Neural progenitor cell (in vitro differentiated cells): Measurements from ENCODE around the gene FGFRL1. TPM values are rescaled to one million over a fixed set of nuclear protein-coding genes. Genes with fewer than 3 reads are reported as not detected.

Experiments
- DNase-seq: peaks from one replicate; pipeline ENCODE4 v3.0.0-alpha.2; 2016; ENCODE audit warnings: low spot score
- H2AFZ ChIP-seq: fragments of 200-600 bp; sonication (generic); replicated peaks from 2 replicates; pipeline ENCODE4 v1.6.1; 2016; ENCODE audit warnings: antibody characterized with exemption
- H3F3A ChIP-seq: fragments of 200-600 bp; sonication (generic); 2 replicates; pipeline ENCODE4 v1.6.1; 2016; ENCODE audit warnings: antibody characterized with exemption, low read depth
- H3K27ac ChIP-seq: fragments of 200-600 bp; sonication (generic); 2 replicates; pipeline ENCODE4 v1.5.1; 2016; ENCODE audit warnings: mild to moderate bottlenecking
- H3K27me3 ChIP-seq: fragments of 200-600 bp; sonication (generic); 2 replicates; pipeline ENCODE4 v1.6.1; 2016; ENCODE audit warnings: mild to moderate bottlenecking, moderate library complexity
- H3K36me3 ChIP-seq: fragments of 200-600 bp; sonication (generic); 2 replicates; pipeline ENCODE4 v1.5.1; 2016
- H3K4me1 ChIP-seq: fragments of 200-600 bp; sonication (generic); 2 replicates; pipeline ENCODE4 v1.6.1; 2016; ENCODE audit warnings: mixed run types
- H3K4me2 ChIP-seq: fragments of 200-600 bp; sonication (generic); 2 replicates; pipeline ENCODE4 v1.6.1; 2016
- H3K4me3 ChIP-seq: fragments of 200-600 bp; sonication (generic); 2 replicates; pipeline ENCODE4 v1.5.1; 2016
- H3K79me2 ChIP-seq: fragments of 200-600 bp; sonication (generic); 2 replicates; pipeline ENCODE4 v1.6.1; 2016; ENCODE audit warnings: low read depth
- H3K9ac ChIP-seq: fragments of 200-600 bp; sonication (generic); 2 replicates; pipeline ENCODE4 v1.6.1; 2016
- H3K9me3 ChIP-seq: fragments of 200-600 bp; sonication (generic); 2 replicates; pipeline ENCODE4 v1.5.1; 2016; ENCODE audit warnings: low read depth
- H4K20me1 ChIP-seq: fragments of 200-600 bp; sonication (generic); 2 replicates; pipeline ENCODE4 v1.6.1; 2016; ENCODE audit warnings: low read depth
- H3K27ac Mint-ChIP-seq: 3 replicates; pipeline ENCODE4 v1.8.0; 2021; ENCODE audit warnings: mixed read lengths
- H3K27me3 Mint-ChIP-seq: 2 replicates; pipeline ENCODE4 v1.8.0; 2022; ENCODE audit warnings: low read depth, mild to moderate bottlenecking, inconsistent platforms, moderate library complexity, mixed read lengths; ENCODE audit not compliant: insufficient read depth
- H3K36me3 Mint-ChIP-seq: 3 replicates; pipeline ENCODE4 v1.8.0; 2021; ENCODE audit warnings: mixed read lengths
- H3K4me1 Mint-ChIP-seq: 3 replicates; pipeline ENCODE4 v1.8.0; 2021; ENCODE audit warnings: mixed read lengths
- H3K4me3 Mint-ChIP-seq: 3 replicates; pipeline ENCODE4 v1.8.0; 2021; ENCODE audit warnings: mild to moderate bottlenecking, moderate library complexity, mixed read lengths
- H3K9me3 Mint-ChIP-seq: 3 replicates; pipeline ENCODE4 v1.8.0; 2020; ENCODE audit warnings: mixed read lengths
- EZH2 ChIP-seq: fragments of 200-600 bp; sonication (generic); IDR thresholded peaks from 2 replicates; pipeline ENCODE4 v1.6.1; 2017; ENCODE audit warnings: antibody characterized with exemption, mild to moderate bottlenecking, moderate library complexity
- EZH2phosphoT487 ChIP-seq: fragments of 200-600 bp; sonication (generic); IDR thresholded peaks from 2 replicates; pipeline ENCODE4 v1.6.1; 2017; ENCODE audit warnings: antibody characterized with exemption
- total RNA-seq: library from RNA; depleted of rRNA; stranded (reverse); fragments of >200 nt; gene quantifications from 2 replicates; pipeline ENCODE4 v1.2.3, GENCODE V29; 2015; ENCODE audit warnings: low replicate concordance
- TF ChIP-seq, protein P1 (sequence below): fragments of 200-600 bp; sonication (generic); IDR thresholded peaks from 2 replicates; pipeline ENCODE4 v1.5.1; 2017; ENCODE audit warnings: antibody characterized with exemption, mild to moderate bottlenecking

The FGFRL1 gene
- total RNA-seq, 1 donor from 2014 or later: 9.6 TPM

DNA sequence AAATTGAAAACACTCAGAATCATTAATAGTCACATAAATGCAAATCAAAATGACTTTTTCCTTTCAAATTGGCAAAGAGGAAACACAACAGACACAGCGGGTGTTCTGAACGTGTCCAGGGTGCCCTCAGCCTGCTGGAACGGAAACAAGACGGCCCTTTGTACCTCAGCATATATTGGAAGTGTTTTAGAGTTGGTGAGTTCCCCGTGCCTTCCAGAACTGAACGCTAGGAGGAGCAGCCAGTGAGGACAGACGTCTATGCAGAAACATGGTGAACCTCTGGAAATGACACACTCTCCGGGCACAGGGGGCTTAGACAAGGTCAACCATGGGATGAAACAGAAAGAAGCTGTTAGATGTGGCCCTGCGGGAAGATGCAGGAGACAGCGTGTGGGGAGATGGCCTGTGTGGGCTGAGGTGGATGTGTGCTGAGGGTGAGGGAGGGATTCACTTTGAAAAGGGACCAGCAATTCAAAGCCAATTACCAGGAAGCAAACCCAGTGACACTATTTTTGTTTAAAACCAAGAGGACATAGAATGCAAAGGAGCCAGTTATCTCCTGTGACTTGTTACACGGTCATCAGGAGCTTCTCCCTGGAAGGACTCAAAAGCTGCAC lies 61.5 kb downstream of the FGFRL1 start:
- Histone ChIP-seq H3K27ac (no peak overlapping the region), H3K9ac (no peak overlapping the region), H2AFZ (peak overlapping the region; percentile 60), H3K27me3 (peaks cover 12% of the 10 kb centered on the region), H3K4me3 (no peak overlapping the region), H3F3A (no peaks in the 10 kb centered on the region), H3K36me3 (no peaks in the 10 kb centered on the region), H3K79me2 (no peaks in the 10 kb centered on the region), H3K4me2 (no peak overlapping the region), H3K9me3 (no peaks in the 10 kb centered on the region), H4K20me1 (no peaks in the 10 kb centered on the region), H3K4me1 (no peaks in the 10 kb centered on the region)
- H3K4me3 Mint-ChIP-seq: no peak overlapping the region
- no peaks in the 10 kb centered on the region for H3K36me3 Mint-ChIP-seq
- peaks cover 3% of the 10 kb centered on the region for H3K4me1 Mint-ChIP-seq
- H3K27me3 Mint-ChIP-seq: peaks cover 16% of the 10 kb centered on the region
- TF ChIP-seq EZH2phosphoT487 (no peak), EZH2 (no peak)
- TF ChIP-seq, protein P1, sequence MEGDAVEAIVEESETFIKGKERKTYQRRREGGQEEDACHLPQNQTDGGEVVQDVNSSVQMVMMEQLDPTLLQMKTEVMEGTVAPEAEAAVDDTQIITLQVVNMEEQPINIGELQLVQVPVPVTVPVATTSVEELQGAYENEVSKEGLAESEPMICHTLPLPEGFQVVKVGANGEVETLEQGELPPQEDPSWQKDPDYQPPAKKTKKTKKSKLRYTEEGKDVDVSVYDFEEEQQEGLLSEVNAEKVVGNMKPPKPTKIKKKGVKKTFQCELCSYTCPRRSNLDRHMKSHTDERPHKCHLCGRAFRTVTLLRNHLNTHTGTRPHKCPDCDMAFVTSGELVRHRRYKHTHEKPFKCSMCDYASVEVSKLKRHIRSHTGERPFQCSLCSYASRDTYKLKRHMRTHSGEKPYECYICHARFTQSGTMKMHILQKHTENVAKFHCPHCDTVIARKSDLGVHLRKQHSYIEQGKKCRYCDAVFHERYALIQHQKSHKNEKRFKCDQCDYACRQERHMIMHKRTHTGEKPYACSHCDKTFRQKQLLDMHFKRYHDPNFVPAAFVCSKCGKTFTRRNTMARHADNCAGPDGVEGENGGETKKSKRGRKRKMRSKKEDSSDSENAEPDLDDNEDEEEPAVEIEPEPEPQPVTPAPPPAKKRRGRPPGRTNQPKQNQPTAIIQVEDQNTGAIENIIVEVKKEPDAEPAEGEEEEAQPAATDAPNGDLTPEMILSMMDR: peak; percentile 72
- peak; percentile 65 for DNase-seq
- peak overlapping the region; percentile 8 for H3K27ac Mint-ChIP-seq
- H3K9me3 Mint-ChIP-seq: peaks cover 3% of the 10 kb centered on the region

DNA sequence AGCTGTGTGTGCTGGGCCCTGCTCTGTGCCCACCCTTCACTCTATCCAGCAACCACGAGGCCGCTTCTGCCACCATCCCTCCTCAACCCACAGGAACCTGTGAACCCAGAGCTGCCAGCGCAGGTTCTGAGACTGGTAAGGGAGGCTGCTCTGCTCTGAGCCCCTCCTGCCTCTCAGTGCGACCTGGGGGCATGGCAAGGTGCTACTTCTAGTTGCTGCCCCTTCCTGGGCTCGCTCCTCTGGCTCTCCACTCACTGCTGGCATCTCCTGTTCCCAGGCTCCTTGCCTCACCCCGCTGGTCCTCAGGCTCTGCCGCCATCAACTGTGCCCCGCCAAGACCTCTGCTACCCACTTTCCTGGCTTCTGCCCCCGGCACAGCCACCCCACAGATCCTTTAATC lies 62.7 kb downstream of the FGFRL1 start:
- H3K9me3 ChIP-seq: no peaks in the 10 kb centered on the region
- no peak overlapping the region for H3K4me3 ChIP-seq
- peaks cover under 1% of the 10 kb centered on the region for H3K27me3 ChIP-seq
- H3K4me2 ChIP-seq: no peak overlapping the region
- Mint-ChIP-seq H3K27me3 (peaks cover 16% of the 10 kb centered on the region), H3K4me1 (peaks cover 3% of the 10 kb centered on the region), H3K27ac (no peak overlapping the region), H3K4me3 (no peak overlapping the region), H3K36me3 (no peaks in the 10 kb centered on the region), H3K9me3 (peaks cover 3% of the 10 kb centered on the region)
- H3K27ac ChIP-seq: no peak overlapping the region
- H4K20me1 ChIP-seq: no peaks in the 10 kb centered on the region
- H3K4me1 ChIP-seq: no peaks in the 10 kb centered on the region
- H2AFZ ChIP-seq: no peak overlapping the region
- H3K9ac ChIP-seq: no peak overlapping the region
- no peak for DNase-seq
- no peaks in the 10 kb centered on the region for H3K36me3 ChIP-seq
- no peaks in the 10 kb centered on the region for H3F3A ChIP-seq
- H3K79me2 ChIP-seq: no peaks in the 10 kb centered on the region
- TF ChIP-seq, protein P1: no peak
- TF ChIP-seq EZH2 (no peak), EZH2phosphoT487 (no peak)

DNA sequence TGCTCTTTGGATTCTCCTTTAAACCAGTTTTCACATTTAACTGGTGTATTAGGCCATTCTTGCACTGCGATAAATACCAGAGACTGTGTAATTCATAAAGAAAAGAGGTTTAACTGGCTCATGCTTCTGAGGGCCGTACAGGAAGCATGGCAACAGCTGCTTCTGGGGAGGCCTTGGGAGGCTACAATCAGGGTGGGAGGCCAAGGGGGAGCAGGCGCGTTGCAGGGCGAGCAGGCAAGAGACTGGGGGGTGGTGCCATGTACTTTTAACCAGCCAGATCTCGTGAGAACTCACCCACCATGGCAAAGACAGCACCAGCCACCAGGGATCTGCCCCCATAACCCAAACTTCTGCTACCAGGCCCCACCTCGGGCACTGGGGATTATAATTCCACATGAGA lies 63.8 kb downstream of the FGFRL1 start:
- Mint-ChIP-seq H3K27ac (no peak overlapping the region), H3K27me3 (peaks cover 19% of the 10 kb centered on the region), H3K9me3 (peaks cover 3% of the 10 kb centered on the region), H3K4me3 (no peak overlapping the region), H3K36me3 (no peaks in the 10 kb centered on the region), H3K4me1 (peaks cover 3% of the 10 kb centered on the region)
- no peak overlapping the region for H2AFZ ChIP-seq
- peaks cover 3% of the 10 kb centered on the region for H3K27me3 ChIP-seq
- no peaks in the 10 kb centered on the region for H3K4me1 ChIP-seq
- no peaks in the 10 kb centered on the region for H3K9me3 ChIP-seq
- no peaks in the 10 kb centered on the region for H4K20me1 ChIP-seq
- H3K4me2 ChIP-seq: no peak overlapping the region
- no peak overlapping the region for H3K27ac ChIP-seq
- no peaks in the 10 kb centered on the region for H3F3A ChIP-seq
- TF ChIP-seq EZH2phosphoT487: no peak
- no peak for TF ChIP-seq EZH2
- TF ChIP-seq, protein P1: no peak
- no peaks in the 10 kb centered on the region for H3K79me2 ChIP-seq
- H3K4me3 ChIP-seq: no peak overlapping the region
- H3K9ac ChIP-seq: no peak overlapping the region
- H3K36me3 ChIP-seq: no peaks in the 10 kb centered on the region
- no peak for DNase-seq
